NB4 (cell line): ENCODE measurements around the gene SRC.

Experiments used
- CTCF ChIP-seq: IDR thresholded peaks from one replicate; pipeline ENCODE4 v1.5.1; 2012; ENCODE audit warnings: low read depth, low read length
- POLR2A ChIP-seq: IDR thresholded peaks from 2 replicates; pipeline ENCODE4 v1.6.1; 2011; ENCODE audit warnings: mild to moderate bottlenecking; ENCODE audit not compliant: insufficient read length; ENCODE audit errors: extremely low read depth

- TF ChIP-seq CTCF (no peak), POLR2A (no peak)
These were observed 72.7 kb downstream of the SRC start for GRCh38 chr20:37418591-37419109.
